Stimulated activated CD8-positive, alpha-beta memory T cell treated with anti-CD3 and anti-CD28 coated beads, Interleukin-15, amount 100 ng/mL, for 48 hours (primary cell): Measurements from ENCODE around the gene ADH7.
"Not testable (repeated sequence)": the region's sequence is repeated elsewhere in the genome, so short reads cannot be mapped to it uniquely, and the experiment has no call there.

Source experiments
- DNase-seq, 2 donors: peaks; one replicate each; pipeline ENCODE4 v3.0.0-alpha.2; 2020; ENCODE audit warnings: low read depth in 2 of 2

ADH7 gene

DNA sequence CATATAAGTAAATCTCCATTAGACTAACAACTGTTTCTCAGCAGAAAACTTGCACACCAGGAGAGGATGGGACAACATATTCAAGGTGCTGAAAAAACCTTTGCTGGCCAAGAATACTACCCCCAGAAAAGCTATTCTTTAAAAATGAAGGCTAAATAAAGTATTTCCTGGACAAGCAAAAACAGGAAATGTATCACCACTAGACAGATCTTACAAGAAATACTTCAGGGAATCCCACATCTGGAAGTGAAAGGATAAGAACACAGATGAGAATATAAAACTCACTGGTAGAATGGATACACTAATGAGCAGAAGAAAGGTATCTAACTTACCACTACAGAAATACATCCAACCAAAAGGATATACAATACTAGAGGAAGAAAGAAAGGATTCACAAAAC, 55.6 kb downstream of the ADH7 start:
- no peak for DNase-seq

DNA sequence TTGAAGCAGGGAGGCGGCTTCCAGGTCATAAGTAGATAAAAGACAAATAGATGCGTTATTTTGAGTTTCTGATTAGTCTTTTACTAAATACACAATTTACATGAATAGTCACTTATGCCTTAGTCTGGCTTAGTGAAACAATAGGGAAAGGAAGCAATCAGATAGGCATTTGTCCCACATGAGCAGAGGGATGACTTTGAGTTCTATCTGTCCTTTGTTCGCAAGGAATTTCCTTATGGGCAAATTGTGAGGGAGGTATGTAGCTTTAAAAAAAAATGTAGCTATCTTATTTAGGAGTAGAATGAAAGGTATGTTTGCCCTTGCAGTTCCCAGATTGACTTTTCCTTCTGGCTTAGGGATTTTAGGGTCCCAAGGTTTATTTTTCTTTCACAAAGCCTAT, 56.3 kb downstream of the ADH7 start:
- DNase-seq = no peak

DNA sequence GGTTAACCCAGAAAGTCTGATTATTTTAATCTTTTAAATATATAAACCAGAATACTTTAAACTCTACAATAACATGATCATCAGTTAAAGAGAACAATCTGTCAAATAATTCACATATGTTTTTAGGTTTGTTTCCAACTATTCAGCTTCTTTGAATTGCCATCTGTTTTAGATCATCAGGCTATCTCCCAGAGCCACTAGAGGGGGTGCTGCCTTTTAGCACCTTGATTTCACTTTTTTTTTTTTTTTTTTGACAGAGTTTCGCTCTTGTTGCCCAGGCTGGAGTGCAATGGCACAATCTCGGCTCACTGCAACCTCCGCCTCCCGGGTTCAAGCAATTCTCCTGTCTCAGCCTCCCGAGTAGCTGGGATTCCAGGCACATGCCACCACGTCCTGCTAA, 57.8 kb downstream of the ADH7 start:
- not testable (repeated sequence) for DNase-seq

DNA sequence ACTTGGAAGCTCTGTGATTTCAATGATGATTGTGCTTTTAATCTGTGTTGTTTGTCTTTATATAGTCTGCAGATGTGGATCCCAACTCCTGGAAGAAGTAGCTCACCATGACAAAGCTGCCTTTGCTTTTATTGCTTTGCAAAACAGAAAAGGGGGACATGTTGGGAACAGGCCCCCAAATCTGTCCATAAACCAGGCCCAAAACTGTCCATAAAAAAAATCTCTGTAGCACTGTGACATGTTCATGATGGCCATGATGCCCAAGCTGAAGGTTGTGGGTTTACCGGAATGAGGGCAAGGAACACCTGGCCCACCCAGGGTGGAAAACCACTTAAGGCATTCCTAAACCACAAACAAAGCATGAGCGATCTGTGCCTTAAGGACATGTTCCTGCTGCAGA, 62.7 kb downstream of the ADH7 start:
- not testable (repeated sequence) for DNase-seq

DNA sequence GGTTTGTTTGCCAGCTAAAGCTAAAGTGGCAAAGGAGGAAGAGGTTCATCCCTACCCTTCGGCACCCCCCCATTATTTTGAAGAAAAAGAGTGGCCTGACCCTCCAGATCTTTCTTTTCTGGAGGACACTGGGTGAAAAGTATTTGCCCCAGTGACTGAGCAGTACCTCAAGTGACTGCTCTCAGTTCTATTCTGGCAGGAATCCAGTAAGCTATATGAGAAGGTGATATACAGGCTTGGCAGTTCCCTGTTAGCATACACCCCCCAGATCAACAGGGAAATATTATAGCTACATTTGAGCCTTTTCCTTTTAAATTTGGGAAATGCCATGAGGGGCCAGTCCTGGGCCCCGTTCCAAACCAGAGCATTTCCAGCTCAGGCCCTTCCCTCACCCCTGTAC, 67.3 kb downstream of the ADH7 start:
- not testable (repeated sequence) for DNase-seq

DNA sequence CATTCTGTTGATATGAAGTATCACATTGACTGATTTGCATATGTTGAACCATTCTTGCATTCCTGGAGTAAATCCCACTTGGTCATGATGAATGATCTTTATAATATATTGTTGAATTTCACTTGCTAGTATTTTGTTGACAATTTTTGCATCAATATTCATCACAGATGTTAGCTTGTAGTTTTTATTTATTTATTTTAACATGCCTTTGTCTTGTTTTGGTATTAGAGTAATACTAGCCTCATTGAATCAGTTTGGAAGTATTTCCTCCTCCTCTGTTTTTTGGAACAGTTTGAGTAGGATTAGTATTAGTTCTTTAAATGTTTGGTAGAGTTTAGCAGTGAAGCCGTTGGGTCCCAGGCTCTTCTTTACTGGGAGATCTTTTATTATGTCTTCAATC, 68.7 kb downstream of the ADH7 start:
- no peak for DNase-seq

DNA sequence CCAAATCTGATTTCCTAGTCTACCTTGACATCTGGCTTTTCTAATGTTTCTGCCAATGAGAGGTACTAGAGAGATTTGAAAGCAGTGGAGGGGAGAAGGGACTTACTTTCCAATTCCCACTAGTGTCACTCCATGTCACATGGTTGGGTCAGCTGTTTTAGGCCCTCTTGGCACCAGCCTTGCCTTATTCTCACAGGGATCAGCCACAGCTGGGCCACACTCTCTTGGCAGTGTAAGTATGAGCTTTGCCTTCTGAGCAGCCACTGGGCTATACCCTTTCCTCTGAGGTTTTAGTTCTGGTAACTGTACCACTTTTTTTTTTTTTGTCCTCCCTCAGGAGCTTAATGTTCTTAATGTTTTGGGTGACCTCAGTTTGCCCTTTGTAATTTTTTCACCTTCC, 72.4 kb downstream of the ADH7 start:
- no peak for DNase-seq
